Measurements from ENCODE around the gene ARID1B.

GRCh38 chr6:157066781-157067491 is 289.8 kb downstream of the ARID1B start:
- TF ChIP-seq CTCF (IDR thresholded peaks at IDR 0.05) (no peak), FOXP1 (CRISPR knock-in tag; IDR thresholded peaks at IDR 0.05; ENCODE audit: borderline replicate concordance) (no peak), PREB (CRISPR knock-in tag; IDR thresholded peaks at IDR 0.05; ENCODE audit: borderline replicate concordance) (no peak)
